Activated CD4-positive, alpha-beta T cell treated with anti-CD3 and anti-CD28 coated beads for 36 hours (primary cell): Measurements from ENCODE around the gene C3orf80. TPM values are rescaled to one million over a fixed set of nuclear protein-coding genes. Genes with fewer than 3 reads are reported as not detected.

Experiments used
- ATAC-seq: fragments of 200-7000 bp; cut with Tn5 transposase; one replicate; pipeline ENCODE4 v1.10.0; 2021; ENCODE audit warnings: mild to moderate bottlenecking, moderate library complexity
- CTCF ChIA-PET: fragments of 350-600 bp; sonication (Branson Sonifier 250); formaldehyde crosslinking; loops from one replicate; lab custom pipeline; 2021; ENCODE audit warnings: antibody characterized with exemption; lab: Charles Lee
- POLR2A ChIA-PET: fragments of 350-600 bp; sonication (Branson Sonifier 250); formaldehyde crosslinking; loops from one replicate; lab custom pipeline; 2021; ENCODE audit warnings: antibody characterized with exemption, inconsistent platforms; lab: Charles Lee
- DNase-seq: peaks from one replicate; pipeline ENCODE4 v3.0.0-alpha.2; 2020
- H3K27ac Mint-ChIP-seq: one replicate; pipeline ENCODE4 v1.8.0; 2021; ENCODE audit warnings: mixed read lengths
- H3K27me3 Mint-ChIP-seq: one replicate; pipeline ENCODE4 v1.8.0; 2021; ENCODE audit warnings: mixed read lengths
- H3K36me3 Mint-ChIP-seq: one replicate; pipeline ENCODE4 v1.8.0; 2021; ENCODE audit warnings: low read depth, mixed read lengths
- H3K4me1 Mint-ChIP-seq: one replicate; pipeline ENCODE4 v1.8.0; 2021; ENCODE audit warnings: mixed read lengths
- H3K4me3 Mint-ChIP-seq: one replicate; pipeline ENCODE4 v1.8.0; 2021; ENCODE audit warnings: mild to moderate bottlenecking, moderate library complexity, mixed read lengths
- H3K9me3 Mint-ChIP-seq: one replicate; pipeline ENCODE4 v1.8.0; 2021; ENCODE audit warnings: low read depth, mixed read lengths
- intact Hi-C, 2 experiments: fragments of 100-400 bp; cut with DNase I in 1 of 2; cut with micrococcal nuclease in 1 of 2; formaldehyde crosslinking; loops; one replicate each; pipeline versions ENCODE4 v1.14.2 to v1.15.1; 2022 to 2024; cut with DNase I, micrococcal nuclease
- total RNA-seq, 2 experiments: library from RNA; stranded (reverse); gene quantifications; one replicate each; pipeline ENCODE4 v1.2.3, GENCODE V29; 2021

The C3orf80 gene
- total RNA-seq, 2 experiments from 2014 or later, result 0.09 TPM; not detected in 1

DNA sequence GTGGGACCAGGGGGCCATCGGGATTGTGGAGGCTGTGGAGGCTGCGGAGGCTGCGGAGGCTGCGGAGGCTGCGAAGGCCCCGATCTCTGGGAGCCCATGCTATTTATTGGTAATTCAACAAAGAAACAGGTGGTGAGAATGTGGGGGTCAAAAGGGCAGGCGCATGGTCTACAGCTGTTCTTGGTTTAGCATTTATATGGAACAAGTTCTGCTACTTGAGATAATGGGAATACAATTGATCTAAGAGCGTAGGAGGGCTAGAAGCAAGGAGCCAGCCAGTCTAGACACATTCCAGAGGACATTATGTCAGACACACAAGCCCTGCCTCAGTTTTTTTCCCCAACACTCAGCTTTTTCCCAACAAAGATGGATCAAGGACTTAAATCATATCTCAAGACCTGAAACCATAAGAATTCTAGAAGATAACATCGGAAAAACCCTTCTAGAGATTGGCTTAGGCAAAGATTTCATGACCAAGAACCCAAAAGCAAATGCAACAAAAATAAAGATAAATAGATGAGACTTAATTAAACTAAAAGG lies 20.1 kb downstream of the C3orf80 start:
- no peak for DNase-seq
- no peaks in the 10 kb centered on the region for H3K4me1 Mint-ChIP-seq
- ChIA-PET CTCF (no interaction called here), POLR2A (no interaction called here)
- no peak overlapping the region for H3K27ac Mint-ChIP-seq
- intact Hi-C loops, result no loop called here
- H3K27me3 Mint-ChIP-seq, result peaks cover 12% of the 10 kb centered on the region
- no peaks in the 10 kb centered on the region for H3K36me3 Mint-ChIP-seq
- H3K4me3 Mint-ChIP-seq, result no peak overlapping the region
- ATAC-seq, result no peak
- H3K9me3 Mint-ChIP-seq, result no peaks in the 10 kb centered on the region

DNA sequence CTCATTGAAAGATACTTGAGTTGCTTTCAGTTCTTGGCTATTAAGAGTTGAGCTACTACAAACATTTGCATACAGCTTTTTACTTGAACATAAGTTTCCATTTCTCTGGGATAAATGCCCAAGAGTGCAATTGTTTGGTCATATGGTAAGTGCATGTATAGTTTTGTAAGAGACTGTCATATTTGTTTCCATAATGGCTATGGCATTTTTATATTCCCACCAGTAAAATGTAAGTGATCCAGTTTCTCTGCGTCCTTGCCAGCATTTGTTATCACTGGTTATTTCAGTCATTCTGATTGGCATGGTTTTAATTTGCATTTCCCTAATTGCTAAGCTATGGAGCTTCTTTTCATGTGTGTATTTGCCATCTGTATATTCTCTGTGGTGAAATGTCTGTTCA lies 22.5 kb downstream of the C3orf80 start:
- no peak for ATAC-seq
- Mint-ChIP-seq H3K4me3 (no peak overlapping the region), H3K27ac (no peak overlapping the region), H3K4me1 (no peaks in the 10 kb centered on the region), H3K27me3 (peaks cover 6% of the 10 kb centered on the region), H3K36me3 (no peaks in the 10 kb centered on the region), H3K9me3 (no peaks in the 10 kb centered on the region)
- CTCF ChIA-PET, result no interaction called here
- DNase-seq, result no peak
- POLR2A ChIA-PET, result no interaction called here
- intact Hi-C loops, result no loop called here

DNA sequence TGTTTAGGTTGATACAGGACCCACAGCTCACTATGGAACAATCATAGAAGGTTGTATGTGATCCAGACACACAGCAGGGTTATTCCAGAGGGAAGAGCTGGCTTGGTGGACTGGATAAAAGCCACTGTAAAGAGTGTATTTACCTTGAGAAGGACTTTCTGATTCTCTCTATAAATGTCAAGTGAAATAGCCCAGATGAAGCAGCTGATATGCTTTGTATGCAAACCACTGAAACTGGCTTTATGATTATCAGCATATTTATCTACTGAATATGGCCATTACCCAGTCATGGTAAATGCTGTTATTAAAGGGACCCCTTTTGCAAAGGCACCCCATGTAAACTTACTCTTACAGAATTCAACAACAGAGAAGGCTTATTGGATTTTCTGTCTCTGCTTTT lies 28.1 kb downstream of the C3orf80 start:
- no peaks in the 10 kb centered on the region for H3K4me1 Mint-ChIP-seq
- CTCF ChIA-PET, result no interaction called here
- intact Hi-C loops, result no loop called here
- no peak overlapping the region for H3K4me3 Mint-ChIP-seq
- H3K36me3 Mint-ChIP-seq, result no peaks in the 10 kb centered on the region
- no peak overlapping the region for H3K27ac Mint-ChIP-seq
- H3K27me3 Mint-ChIP-seq, result peaks cover 4% of the 10 kb centered on the region
- DNase-seq (no peak), ATAC-seq (no peak)
- POLR2A ChIA-PET, result no interaction called here
- no peaks in the 10 kb centered on the region for H3K9me3 Mint-ChIP-seq

DNA sequence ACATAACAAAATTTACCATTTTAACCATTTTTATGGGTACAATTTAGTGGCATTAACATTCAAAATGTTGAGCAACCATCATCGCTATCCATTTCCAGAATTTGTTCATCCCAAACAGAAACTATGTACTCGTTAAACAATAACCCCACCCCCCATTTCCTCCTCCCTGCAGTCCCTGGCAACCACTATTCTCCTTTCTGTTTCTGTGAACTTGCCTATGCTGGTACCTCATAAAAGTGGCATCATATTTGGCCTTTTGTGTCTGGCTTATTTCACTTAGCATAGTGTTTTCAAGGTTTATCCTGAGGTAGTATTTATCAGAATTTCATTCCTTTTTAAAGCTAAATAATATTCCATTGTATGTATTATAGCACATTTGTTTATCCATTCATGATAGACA lies 32.4 kb downstream of the C3orf80 start:
- DNase-seq (no peak), ATAC-seq (no peak)
- no peak overlapping the region for H3K27ac Mint-ChIP-seq
- no peaks in the 10 kb centered on the region for H3K4me1 Mint-ChIP-seq
- H3K4me3 Mint-ChIP-seq, result no peak overlapping the region
- CTCF ChIA-PET, result no interaction called here
- POLR2A ChIA-PET, result no interaction called here
- peaks cover 4% of the 10 kb centered on the region for H3K36me3 Mint-ChIP-seq
- no peaks in the 10 kb centered on the region for H3K27me3 Mint-ChIP-seq
- intact Hi-C loops, result no loop called here
- H3K9me3 Mint-ChIP-seq, result no peaks in the 10 kb centered on the region

DNA sequence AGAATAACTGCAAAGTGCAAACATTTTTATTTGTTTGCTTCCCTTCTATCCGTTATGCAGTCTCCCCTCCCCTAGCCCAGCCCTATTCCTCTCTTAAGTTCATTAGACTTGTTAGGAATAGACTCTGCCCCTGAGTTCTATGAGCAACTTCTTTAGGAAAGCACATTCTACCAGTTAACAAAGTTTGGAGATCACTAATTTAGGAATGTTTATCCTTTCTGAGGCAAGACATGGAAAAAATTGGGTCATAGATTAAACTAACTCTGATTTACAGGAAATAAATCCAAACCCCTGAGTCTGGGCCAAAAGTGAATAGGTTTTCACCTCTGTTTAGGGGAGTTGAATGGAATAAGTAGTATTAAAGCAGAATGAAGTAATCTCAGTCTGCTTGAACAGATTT lies 34.4 kb downstream of the C3orf80 start:
- Mint-ChIP-seq H3K9me3 (no peaks in the 10 kb centered on the region), H3K27me3 (no peaks in the 10 kb centered on the region), H3K4me1 (no peaks in the 10 kb centered on the region), H3K27ac (no peak overlapping the region), H3K4me3 (no peak overlapping the region), H3K36me3 (peaks cover 7% of the 10 kb centered on the region)
- DNase-seq (no peak), ATAC-seq (no peak)
- intact Hi-C loops, result no loop called here
- ChIA-PET POLR2A (no interaction called here), CTCF (interaction anchor here (0.7 kb wide), 1 partner anchor 154 kb away, joined by 3 read pairs; no protein-coding TSS in a partner anchor)

DNA sequence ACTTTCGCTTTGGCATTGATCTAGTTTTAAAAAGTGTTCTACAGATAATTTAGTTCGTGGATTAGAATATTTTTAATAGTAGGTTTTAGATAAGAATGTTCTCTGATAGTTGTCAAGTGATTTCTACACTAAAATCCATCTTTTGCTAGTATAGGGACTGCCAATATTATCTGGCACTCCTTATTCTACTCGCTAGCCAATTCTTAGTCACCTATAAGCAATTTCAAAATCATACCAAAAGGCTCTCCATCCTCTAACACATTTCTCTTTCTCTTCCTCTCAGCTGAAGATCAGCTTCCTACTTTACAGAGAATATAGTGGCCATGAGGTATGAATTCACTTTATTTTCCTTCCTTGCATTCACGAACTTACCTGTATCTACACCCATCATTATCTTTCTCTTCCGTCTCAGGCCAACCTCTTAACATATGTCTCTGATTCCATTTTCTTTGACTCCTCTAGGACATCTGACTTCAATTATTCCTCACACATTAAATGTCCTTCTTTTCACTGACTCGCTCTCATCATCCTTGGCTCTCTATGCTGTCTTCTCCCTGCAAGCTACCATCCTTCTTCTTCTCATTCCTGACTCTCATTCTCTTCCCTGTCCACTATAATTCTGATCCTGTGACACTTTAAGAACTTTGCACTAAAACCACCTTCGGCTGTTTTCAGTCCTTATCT lies 35.5 kb downstream of the C3orf80 start:
- ATAC-seq (no peak), DNase-seq (no peak)
- ChIA-PET CTCF (no interaction called here), POLR2A (no interaction called here)
- Mint-ChIP-seq H3K36me3 (peaks cover 7% of the 10 kb centered on the region), H3K27me3 (no peaks in the 10 kb centered on the region), H3K4me1 (no peaks in the 10 kb centered on the region), H3K4me3 (no peak overlapping the region), H3K9me3 (no peaks in the 10 kb centered on the region), H3K27ac (no peak overlapping the region)
- intact Hi-C loops, result no loop called here

DNA sequence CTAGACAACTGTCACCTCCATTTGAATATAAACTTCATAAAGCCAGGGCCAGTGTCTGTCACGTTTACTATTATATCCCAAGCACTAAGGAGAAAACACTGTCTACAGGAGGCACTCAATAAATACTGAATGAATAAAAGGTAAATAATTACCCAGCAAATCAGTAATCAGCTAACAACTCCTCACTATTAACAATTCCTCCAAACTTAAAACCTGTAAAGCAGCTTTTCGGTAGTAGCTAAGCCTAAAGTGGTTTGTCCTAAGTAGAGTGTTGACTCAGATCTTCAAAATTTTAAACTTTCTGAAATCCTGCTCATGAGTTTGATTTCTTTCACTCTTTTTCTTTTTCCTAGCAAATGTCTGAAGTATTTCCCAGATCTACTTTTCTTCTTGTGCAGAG lies 39.9 kb downstream of the C3orf80 start:
- H3K4me1 Mint-ChIP-seq, result no peaks in the 10 kb centered on the region
- POLR2A ChIA-PET, result no interaction called here
- no peaks in the 10 kb centered on the region for H3K9me3 Mint-ChIP-seq
- no peak overlapping the region for H3K4me3 Mint-ChIP-seq
- H3K36me3 Mint-ChIP-seq, result peaks cover 9% of the 10 kb centered on the region
- ATAC-seq (no peak), DNase-seq (no peak)
- intact Hi-C loops, result no loop called here
- CTCF ChIA-PET, result no interaction called here
- no peaks in the 10 kb centered on the region for H3K27me3 Mint-ChIP-seq
- no peak overlapping the region for H3K27ac Mint-ChIP-seq

Other genes with a start within 250 kb of the C3orf80 start
- not detected for gene IL12A, start 236.6 kb upstream of the C3orf80 start, total RNA-seq
- gene IFT80, start 173.8 kb downstream of the C3orf80 start, total RNA-seq, result 10 to 100 TPM; 15.0 to 18.1 TPM
- gene SMC4, start 174.2 kb downstream of the C3orf80 start, total RNA-seq, result 100 to 1,000 TPM; 176 to 216 TPM
- 10 to 100 TPM; 32.5 to 42.2 TPM for gene TRIM59, start 224.4 kb downstream of the C3orf80 start, total RNA-seq